Measurements from ENCODE around the gene RSPO1.

The RSPO1 gene

GRCh38 chr1:37657620-37658412, 23.1 kb upstream of the RSPO1 start:
- no peak for DNase-seq

GRCh38 chr1:37656881-37657280, 22.2 kb upstream of the RSPO1 start:
- no peak for DNase-seq

GRCh38 chr1:37656026-37656425, 21.3 kb upstream of the RSPO1 start:
- no peak for DNase-seq

- DNase-seq: no peak
Measured at GRCh38 chr1:37655274-37655673, 20.6 kb upstream of the RSPO1 start.

GRCh38 chr1:37653906-37654305, 19.2 kb upstream of the RSPO1 start:
- DNase-seq: no peak

- no peak for DNase-seq
Measured at GRCh38 chr1:37652976-37653375, 18.3 kb upstream of the RSPO1 start.

- DNase-seq: no peak
Measured at GRCh38 chr1:37651803-37652202, 17.1 kb upstream of the RSPO1 start.

GRCh38 chr1:37650721-37651120, 16.0 kb upstream of the RSPO1 start:
- DNase-seq: no peak

GRCh38 chr1:37650173-37650572, 15.5 kb upstream of the RSPO1 start:
- no peak for DNase-seq

GRCh38 chr1:37647281-37647680, 12.6 kb upstream of the RSPO1 start:
- DNase-seq: no peak

GRCh38 chr1:37641059-37641458, 6.4 kb upstream of the RSPO1 start:
- DNase-seq: no peak

- no peak for DNase-seq
Measured at GRCh38 chr1:37636435-37636834, 1.7 kb upstream of the RSPO1 start.

- no peak for DNase-seq
Measured at GRCh38 chr1:37634992-37635902, 555 bp upstream of the RSPO1 start.

GRCh38 chr1:37633938-37634243, 801 bp downstream of the RSPO1 start:
- DNase-seq: no peak

GRCh38 chr1:37633040-37633937, 1.4 kb downstream of the RSPO1 start:
- no peak for DNase-seq

GRCh38 chr1:37631036-37631435, 3.7 kb downstream of the RSPO1 start:
- DNase-seq: no peak

- no peak for DNase-seq
Measured at GRCh38 chr1:37630426-37631028, 4.2 kb downstream of the RSPO1 start.

- no peak for DNase-seq
Measured at GRCh38 chr1:37629726-37630425, 4.8 kb downstream of the RSPO1 start.

GRCh38 chr1:37629008-37629407, 5.7 kb downstream of the RSPO1 start:
- DNase-seq: no peak

- DNase-seq: no peak
Measured at GRCh38 chr1:37628026-37628556, 6.6 kb downstream of the RSPO1 start.
